Measurements from ENCODE around the gene SYT6.
"Not testable (repeated sequence)": the region's sequence is repeated elsewhere in the genome, so short reads cannot be mapped to it uniquely, and the experiment has no call there.

Gene SYT6

GRCh38 chr1:114063544-114063943 lies 90.1 kb downstream of the SYT6 start:
- DNase-seq = no peak

GRCh38 chr1:114062477-114063099 lies 91.1 kb downstream of the SYT6 start:
- no peak for DNase-seq

GRCh38 chr1:114061121-114061830 lies 92.4 kb downstream of the SYT6 start:
- DNase-seq = no peak

GRCh38 chr1:114058236-114058635 lies 95.4 kb downstream of the SYT6 start:
- not testable (repeated sequence) for DNase-seq

GRCh38 chr1:114054148-114054547 lies 99.5 kb downstream of the SYT6 start:
- no peak for DNase-seq

- no peak for DNase-seq
Measured at GRCh38 chr1:114048232-114048631, 105.4 kb downstream of the SYT6 start.

GRCh38 chr1:114043548-114043947 lies 110.1 kb downstream of the SYT6 start:
- no peak for DNase-seq

GRCh38 chr1:114043054-114043453 lies 110.6 kb downstream of the SYT6 start:
- DNase-seq = peak; percentile 44

- no peak for DNase-seq
Measured at GRCh38 chr1:114040273-114041015, 113.2 kb downstream of the SYT6 start.

Measured in NCI-H2227 treated with DMSO at 0.1 percent for 48 hours (cell line).